HepG2 (cell line): Measurements from ENCODE around the gene PRKAR1B.

ENCODE experiments used
- CEBPB ChIP-seq: IDR thresholded peaks from 2 replicates; pipeline ENCODE4 v1.6.1; 2011; ENCODE audit warnings: low read depth, low read length, improper control_type of control experiment, borderline replicate concordance
- FLYWCH1 ChIP-seq: sonication (generic); formaldehyde crosslinking; IDR thresholded peaks from 2 replicates; pipeline ENCODE4 v1.8.1; 2023; ENCODE audit warnings: mild to moderate bottlenecking, missing genetic modification reagents
- HNRNPH1 ChIP-seq: fragments of 200-400 bp; formaldehyde crosslinking; optimal IDR thresholded peaks from 2 replicates; pipeline ENCODE3; 2017; ENCODE audit warnings: mild to moderate bottlenecking, low read depth, low read length
- KDM1A ChIP-seq: IDR thresholded peaks from 2 replicates; pipeline ENCODE4 v1.6.1; 2016; ENCODE audit warnings: missing compliant biosample characterization
- POLR2A ChIP-seq, 2 experiments: IDR thresholded peaks; 2 replicates each; pipeline ENCODE4 v1.6.1; 2011; ENCODE audit warnings: low read depth in 2 of 2, low read length in 2 of 2, mild to moderate bottlenecking in 1 of 2, moderate library complexity in 1 of 2; ENCODE audit not compliant: insufficient read depth in 1 of 2
- YY1 ChIP-seq: IDR thresholded peaks from 2 replicates; pipeline ENCODE4 v1.6.1; 2011; ENCODE audit warnings: low read length, low read depth, moderate library complexity, mild to moderate bottlenecking; ENCODE audit not compliant: insufficient read depth, insufficient replicate concordance
- ZBTB7B ChIP-seq: sonication (generic); formaldehyde crosslinking; IDR thresholded peaks from 2 replicates; pipeline ENCODE4 v1.4.0; 2020; ENCODE audit warnings: missing genetic modification reagents
- ZNF75D ChIP-seq: sonication (generic); formaldehyde crosslinking; IDR thresholded peaks from 2 replicates; pipeline ENCODE4 v1.8.1; 2023; ENCODE audit warnings: missing genetic modification reagents, mild to moderate bottlenecking, borderline replicate concordance
- TF ChIP-seq, protein P1 (sequence below), 2 experiments: sonication (generic) in 1 of 2; formaldehyde crosslinking in 1 of 2; IDR thresholded peaks; 2 replicates each; pipeline versions ENCODE4 v1.5.1 to v1.6.1; 2011 to 2020; ENCODE audit warnings: borderline replicate concordance in 1 of 2, low read depth in 1 of 2, low read length in 1 of 2, mild to moderate bottlenecking in 1 of 2, missing genetic modification reagents in 1 of 2, moderate library complexity in 1 of 2
- TF ChIP-seq, protein P2 (sequence below): conservative IDR thresholded peaks from 2 replicates; pipeline ENCODE4 v1.6.1; 2018; ENCODE audit warnings: missing genetic modification reagents
- TF ChIP-seq, protein P3 (sequence below): sonication (generic); formaldehyde crosslinking; conservative IDR thresholded peaks from 2 replicates; pipeline ENCODE4 v1.5.0; 2020; ENCODE audit warnings: missing genetic modification reagents
- TF ChIP-seq, protein P4 (sequence below): sonication (generic); formaldehyde crosslinking; IDR thresholded peaks from 2 replicates; pipeline ENCODE4 v1.5.0; 2020; ENCODE audit warnings: mild to moderate bottlenecking, missing genetic modification reagents, moderate library complexity

DNA sequence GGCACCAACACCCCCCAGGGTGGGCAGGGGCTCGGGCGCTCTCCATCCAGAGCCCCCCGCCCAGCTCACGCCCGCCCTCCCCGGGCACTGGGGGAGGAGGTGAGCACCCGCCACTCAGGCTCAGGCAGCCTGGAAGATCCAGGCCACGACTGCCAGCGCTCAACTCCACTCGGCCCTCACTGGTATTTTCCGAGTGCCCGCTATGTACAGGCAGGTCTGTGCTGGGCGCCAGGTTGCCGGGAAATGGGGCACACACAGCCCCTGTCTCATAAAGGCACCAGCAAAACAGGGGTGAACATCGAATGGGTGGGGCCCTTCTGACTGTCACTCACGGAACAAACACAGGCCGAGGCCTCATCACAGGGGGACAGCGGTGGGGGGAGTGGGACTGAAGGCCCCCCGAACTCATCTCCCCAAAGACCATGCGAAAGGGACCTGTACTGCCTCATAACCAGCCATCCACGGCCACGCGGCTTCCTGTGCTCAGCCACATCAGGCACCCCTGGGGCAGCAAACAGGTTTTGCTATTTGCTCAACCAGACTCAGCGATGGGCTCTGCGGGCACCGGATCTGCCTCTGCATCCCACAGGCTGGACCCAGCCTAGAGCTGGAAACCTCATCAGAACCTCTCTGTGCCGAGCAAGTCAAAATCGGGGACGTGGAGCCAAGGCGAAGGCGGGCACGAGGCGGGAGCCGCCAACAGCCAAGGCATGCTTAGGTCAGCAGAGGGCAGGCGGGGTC is 99.2 kb downstream of the PRKAR1B start:
- TF ChIP-seq ZBTB7B: no peak
- TF ChIP-seq, protein P1, sequence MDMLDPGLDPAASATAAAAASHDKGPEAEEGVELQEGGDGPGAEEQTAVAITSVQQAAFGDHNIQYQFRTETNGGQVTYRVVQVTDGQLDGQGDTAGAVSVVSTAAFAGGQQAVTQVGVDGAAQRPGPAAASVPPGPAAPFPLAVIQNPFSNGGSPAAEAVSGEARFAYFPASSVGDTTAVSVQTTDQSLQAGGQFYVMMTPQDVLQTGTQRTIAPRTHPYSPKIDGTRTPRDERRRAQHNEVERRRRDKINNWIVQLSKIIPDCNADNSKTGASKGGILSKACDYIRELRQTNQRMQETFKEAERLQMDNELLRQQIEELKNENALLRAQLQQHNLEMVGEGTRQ (IDR thresholded peaks at IDR 0.05; ENCODE audit: low read depth, low read length): no peak
- TF ChIP-seq, protein P1 (CRISPR knock-in tag; IDR thresholded peaks at IDR 0.05; ENCODE audit: borderline replicate concordance): no peak
- TF ChIP-seq POLR2A (IDR thresholded peaks at IDR 0.05; ENCODE audit: insufficient read depth in 1 of 2, low read depth in 2 of 2, low read length in 2 of 2): no peak
- no peak for TF ChIP-seq HNRNPH1
- TF ChIP-seq YY1: no peak
- TF ChIP-seq CEBPB: no peak
- TF ChIP-seq, protein P2, sequence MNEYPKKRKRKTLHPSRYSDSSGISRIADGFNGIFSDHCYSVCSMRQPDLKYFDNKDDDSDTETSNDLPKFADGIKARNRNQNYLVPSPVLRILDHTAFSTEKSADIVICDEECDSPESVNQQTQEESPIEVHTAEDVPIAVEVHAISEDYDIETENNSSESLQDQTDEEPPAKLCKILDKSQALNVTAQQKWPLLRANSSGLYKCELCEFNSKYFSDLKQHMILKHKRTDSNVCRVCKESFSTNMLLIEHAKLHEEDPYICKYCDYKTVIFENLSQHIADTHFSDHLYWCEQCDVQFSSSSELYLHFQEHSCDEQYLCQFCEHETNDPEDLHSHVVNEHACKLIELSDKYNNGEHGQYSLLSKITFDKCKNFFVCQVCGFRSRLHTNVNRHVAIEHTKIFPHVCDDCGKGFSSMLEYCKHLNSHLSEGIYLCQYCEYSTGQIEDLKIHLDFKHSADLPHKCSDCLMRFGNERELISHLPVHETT: no peak
- TF ChIP-seq ZNF75D (CRISPR knock-in tag): no peak
- TF ChIP-seq, protein P3, sequence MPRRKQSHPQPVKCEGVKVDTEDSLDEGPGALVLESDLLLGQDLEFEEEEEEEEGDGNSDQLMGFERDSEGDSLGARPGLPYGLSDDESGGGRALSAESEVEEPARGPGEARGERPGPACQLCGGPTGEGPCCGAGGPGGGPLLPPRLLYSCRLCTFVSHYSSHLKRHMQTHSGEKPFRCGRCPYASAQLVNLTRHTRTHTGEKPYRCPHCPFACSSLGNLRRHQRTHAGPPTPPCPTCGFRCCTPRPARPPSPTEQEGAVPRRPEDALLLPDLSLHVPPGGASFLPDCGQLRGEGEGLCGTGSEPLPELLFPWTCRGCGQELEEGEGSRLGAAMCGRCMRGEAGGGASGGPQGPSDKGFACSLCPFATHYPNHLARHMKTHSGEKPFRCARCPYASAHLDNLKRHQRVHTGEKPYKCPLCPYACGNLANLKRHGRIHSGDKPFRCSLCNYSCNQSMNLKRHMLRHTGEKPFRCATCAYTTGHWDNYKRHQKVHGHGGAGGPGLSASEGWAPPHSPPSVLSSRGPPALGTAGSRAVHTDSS (CRISPR knock-in tag): no peak
- TF ChIP-seq, protein P4, sequence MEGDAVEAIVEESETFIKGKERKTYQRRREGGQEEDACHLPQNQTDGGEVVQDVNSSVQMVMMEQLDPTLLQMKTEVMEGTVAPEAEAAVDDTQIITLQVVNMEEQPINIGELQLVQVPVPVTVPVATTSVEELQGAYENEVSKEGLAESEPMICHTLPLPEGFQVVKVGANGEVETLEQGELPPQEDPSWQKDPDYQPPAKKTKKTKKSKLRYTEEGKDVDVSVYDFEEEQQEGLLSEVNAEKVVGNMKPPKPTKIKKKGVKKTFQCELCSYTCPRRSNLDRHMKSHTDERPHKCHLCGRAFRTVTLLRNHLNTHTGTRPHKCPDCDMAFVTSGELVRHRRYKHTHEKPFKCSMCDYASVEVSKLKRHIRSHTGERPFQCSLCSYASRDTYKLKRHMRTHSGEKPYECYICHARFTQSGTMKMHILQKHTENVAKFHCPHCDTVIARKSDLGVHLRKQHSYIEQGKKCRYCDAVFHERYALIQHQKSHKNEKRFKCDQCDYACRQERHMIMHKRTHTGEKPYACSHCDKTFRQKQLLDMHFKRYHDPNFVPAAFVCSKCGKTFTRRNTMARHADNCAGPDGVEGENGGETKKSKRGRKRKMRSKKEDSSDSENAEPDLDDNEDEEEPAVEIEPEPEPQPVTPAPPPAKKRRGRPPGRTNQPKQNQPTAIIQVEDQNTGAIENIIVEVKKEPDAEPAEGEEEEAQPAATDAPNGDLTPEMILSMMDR (CRISPR knock-in tag): no peak
- TF ChIP-seq FLYWCH1 (CRISPR knock-in tag): no peak
- TF ChIP-seq KDM1A: no peak
